Jurkat, Clone E6-1 (cell line): ENCODE measurements around the gene SRSF10.
"Not testable (repeated sequence)": the region's sequence is repeated elsewhere in the genome, so short reads cannot be mapped to it uniquely, and the experiment has no call there.

ENCODE experiments used
- DNase-seq: peaks from one replicate; pipeline ENCODE4 v3.0.0-alpha.2; 2011; ENCODE audit warnings: low read depth, low spot score
- H3K4me3 ChIP-seq: 2 replicates; pipeline ENCODE4 v1.5.1; 2011; ENCODE audit warnings: mild to moderate bottlenecking, low read length, control low read depth, moderate library complexity

The SRSF10 gene

GRCh38 chr1:23960291-23961020, 19.7 kb downstream of the SRSF10 start:
- peak overlapping the region; percentile 76 for H3K4me3 ChIP-seq
- DNase-seq = no peak

DNA sequence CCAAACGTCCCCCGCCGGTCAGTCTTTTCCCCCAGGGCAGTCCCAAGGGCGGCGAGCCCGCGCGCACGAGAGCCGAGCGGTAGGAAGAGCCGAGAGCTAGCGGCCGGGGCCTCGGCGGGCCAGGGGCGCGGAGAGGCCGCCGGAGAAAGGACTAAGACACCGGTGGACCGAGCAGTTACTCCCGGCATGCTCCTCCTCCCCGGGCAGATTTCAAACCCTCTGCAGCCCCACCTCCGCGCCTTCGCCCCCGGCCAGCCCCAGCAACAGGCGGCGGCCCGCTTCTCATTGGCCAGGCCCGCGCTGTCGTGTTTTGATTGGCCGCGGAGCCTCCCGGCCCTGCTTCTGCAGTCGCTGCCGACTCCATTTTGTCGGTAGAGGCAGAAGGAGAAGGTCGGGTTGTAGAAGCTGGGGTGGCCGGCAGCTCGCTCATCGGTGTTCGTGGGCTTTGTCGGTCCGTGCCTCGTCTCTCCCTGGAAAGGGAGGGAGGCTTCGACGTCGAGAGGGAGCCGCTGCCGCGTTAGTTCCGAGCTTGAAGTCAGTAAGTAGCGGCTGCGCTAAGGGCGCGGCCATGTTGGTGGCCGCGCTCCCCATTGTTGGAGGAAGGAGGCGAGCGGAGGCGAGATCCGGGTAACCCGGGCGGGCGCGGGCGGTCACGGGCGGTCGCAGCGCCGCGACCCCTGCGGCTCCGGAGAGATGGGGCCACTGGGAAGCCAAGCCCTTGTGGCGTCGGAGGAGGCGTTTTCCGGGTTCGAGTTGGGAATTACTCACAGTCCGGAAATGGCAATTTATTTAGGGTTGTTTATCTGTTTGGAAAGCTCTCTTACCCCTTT, 20.5 kb downstream of the SRSF10 start, which contains the start of gene PNRC2:
Gene PNRC2 (plus strand): TSS at position 368 of the 830 bp plus-strand sequence. CDS start 1,630 bp downstream, outside the sequence.
- DNase-seq = peak; percentile 93
- peak within 1 kb of the TSS; percentile 76 for H3K4me3 ChIP-seq

DNA sequence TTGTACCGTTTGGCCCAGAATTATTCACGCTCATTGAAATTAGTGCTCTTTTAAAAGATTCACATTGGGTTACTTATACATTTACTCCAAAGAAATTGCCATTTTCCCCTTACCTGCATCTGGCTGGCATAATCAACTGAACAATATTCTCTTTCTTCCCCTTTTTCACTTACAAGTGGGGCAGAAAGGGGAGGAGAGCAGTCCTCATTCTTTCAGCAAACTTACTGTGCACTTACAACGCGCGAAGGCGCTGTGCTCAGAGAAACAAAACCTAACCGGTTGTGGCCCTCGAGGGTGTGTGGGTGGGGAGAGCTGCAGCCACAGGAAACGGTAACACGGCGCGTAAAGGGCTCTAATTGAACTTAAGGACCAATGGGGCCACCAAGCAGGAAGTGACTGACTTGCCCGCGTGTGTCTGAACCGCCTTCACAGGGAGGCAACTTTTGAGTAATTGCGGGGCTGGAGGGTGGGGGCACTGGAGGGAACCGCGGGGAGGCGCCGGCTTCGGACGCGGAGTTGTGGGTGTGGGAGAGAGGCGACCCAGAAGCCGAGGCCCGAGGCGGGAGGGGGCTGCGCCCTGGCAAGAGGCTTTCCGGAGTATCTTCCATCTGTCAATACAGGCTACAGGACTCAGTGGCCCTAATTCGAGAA, 21.2 kb downstream of the SRSF10 start:
- H3K4me3 ChIP-seq = peak overlapping the region; percentile 76
- DNase-seq = peak; percentile 98

DNA sequence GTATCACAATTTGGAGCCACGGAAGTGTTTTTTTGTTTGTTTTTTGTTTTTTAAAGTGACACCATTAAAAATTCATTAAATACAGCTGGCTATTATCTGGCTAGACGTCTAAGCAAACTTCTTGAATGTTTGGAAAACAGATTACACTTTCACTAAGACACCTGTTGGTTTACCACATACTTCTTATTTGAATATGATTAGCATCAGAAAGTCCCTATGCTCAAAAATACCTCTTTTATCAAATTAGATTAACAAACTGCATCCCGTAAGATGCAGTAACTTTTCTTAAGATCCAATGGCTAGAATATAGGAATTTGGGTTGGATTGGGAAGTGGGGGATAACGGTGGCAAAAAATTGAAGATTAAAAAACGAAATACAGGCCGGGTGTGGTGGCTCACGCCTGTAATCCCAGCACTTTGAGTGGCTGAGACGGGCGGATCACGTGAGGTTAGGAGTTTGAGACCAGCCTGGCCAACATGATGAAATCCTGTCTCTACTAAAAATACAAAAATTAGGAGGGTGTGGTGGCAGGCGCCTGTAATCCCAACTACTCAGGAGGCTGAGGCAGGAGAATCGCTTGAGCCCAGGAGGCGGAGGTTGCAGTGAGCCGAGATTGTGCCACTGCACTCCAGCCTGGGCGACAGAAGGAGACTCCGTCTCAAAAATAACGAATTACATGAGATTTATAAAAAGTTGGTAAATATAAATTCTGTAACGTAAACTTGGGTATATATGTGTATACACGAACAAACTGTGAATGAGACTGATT, 21.9 kb downstream of the SRSF10 start:
- DNase-seq = not testable (repeated sequence)
- peak overlapping the region; percentile 76 for H3K4me3 ChIP-seq

GRCh38 chr1:23957096-23957495, 23.0 kb downstream of the SRSF10 start:
- no peak for DNase-seq
- H3K4me3 ChIP-seq = no peak overlapping the region

DNA sequence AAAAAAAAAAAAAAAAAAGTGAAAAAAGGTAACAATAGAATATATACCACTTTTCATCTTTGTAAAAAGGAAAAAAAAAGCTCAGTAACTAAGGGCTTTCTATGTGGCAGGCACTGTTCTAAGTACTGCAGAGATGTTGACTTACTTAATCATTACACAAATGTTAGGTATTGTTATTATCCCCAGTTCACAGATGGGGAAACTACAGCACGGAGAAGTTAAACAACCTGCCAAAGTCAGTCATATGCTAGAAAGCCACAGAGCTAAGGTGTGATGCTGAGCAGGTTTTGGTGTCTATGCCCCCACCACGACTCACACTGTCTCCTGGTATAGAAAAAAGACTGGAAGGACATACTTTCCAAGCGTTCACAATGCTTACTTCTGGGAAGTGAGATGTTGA, 27.1 kb downstream of the SRSF10 start:
- no peak for DNase-seq
- no peak overlapping the region for H3K4me3 ChIP-seq

DNA sequence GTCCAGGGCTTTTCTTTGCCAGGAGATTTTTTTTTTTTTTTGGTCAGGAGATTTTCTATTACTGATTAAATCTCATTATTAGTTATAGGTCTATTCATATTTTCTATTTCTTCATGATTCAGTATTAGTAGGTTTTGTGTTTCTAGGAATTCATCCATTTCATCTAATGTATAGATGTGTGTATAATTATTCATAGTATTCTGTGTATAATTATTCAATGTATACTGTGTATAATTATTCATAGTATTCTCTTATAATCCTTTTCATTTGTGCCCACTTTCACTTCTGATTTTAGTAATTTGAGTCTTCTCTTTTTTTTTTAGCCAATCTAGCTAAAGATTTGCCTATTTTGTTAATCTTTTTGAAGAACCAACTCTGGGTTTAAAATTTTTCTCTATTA, 32.8 kb downstream of the SRSF10 start:
- no peak for DNase-seq
- no peak overlapping the region for H3K4me3 ChIP-seq

- no peak overlapping the region for H3K4me3 ChIP-seq
- DNase-seq = no peak
Observed at GRCh38 chr1:23936481-23937176, 43.5 kb downstream of the SRSF10 start.

- H3K4me3 ChIP-seq = no peak overlapping the region
- no peak for DNase-seq
Observed at GRCh38 chr1:23931491-23931880, 48.6 kb downstream of the SRSF10 start.

DNA sequence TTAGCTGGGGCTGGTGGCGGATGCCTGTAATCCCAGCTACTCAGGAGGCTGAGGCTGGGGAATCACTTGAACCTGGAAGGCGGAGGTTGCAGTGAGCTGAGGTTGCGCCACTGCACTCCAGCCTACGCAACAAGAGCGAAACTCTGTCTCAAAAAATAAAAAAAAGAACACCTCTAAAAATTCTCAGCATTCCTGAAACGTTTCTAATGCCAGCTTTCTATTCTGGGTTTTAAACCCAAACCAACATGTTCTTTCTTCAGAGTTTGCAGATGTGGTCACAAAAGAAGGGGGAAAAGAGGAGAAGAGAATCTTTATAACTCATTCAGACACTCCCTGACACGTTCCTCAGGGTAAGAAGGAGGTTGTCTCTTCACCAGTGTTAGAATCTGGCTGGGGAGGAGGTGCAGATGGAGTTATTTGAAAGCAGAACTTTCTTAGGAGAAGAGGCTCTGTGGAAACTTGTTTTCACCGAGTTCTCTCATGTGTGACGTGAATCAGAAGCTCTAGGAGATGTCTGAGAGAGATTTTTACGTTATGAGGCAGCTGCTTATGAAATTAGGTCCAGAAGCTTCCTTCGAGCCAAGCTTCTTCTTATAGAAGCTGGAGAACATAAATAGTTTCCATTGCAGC, 49.2 kb downstream of the SRSF10 start:
- no peak overlapping the region for H3K4me3 ChIP-seq
- DNase-seq = no peak

GRCh38 chr1:23930270-23930669, 49.9 kb downstream of the SRSF10 start:
- DNase-seq = no peak

DNA sequence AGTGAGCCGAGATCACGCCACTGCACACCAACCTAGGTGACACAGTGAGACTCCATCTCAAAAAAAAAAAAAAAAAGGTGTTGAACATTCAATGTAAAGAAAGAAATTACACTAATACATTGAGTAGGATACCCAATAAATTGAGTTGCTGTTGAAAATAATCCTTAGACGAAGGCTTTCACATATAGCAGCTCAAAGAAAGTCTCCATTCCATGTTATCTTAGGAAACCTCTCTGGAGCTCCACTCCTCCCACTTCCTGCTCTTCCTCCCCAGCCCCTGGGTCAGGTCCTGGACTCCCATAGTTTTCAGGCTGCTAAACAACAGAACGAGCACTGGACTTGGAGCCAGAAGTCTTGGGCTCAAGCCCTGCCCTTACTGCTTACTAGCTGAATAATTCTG, 51.3 kb downstream of the SRSF10 start:
- no peak overlapping the region for H3K4me3 ChIP-seq
- no peak for DNase-seq

More at GRCh38 chr1:23930270-23930669, 49.9 kb downstream of the SRSF10 start:
- H3K4me3 ChIP-seq = no peak overlapping the region

GRCh38 chr1:23927097-23927496, 53.0 kb downstream of the SRSF10 start:
- no peak for DNase-seq
- no peak overlapping the region for H3K4me3 ChIP-seq

GRCh38 chr1:23925279-23925678, 54.8 kb downstream of the SRSF10 start:
- no peak overlapping the region for H3K4me3 ChIP-seq
- DNase-seq = no peak

- H3K4me3 ChIP-seq = no peak overlapping the region
- DNase-seq = no peak
Observed at GRCh38 chr1:23924601-23925000, 55.5 kb downstream of the SRSF10 start.

DNA sequence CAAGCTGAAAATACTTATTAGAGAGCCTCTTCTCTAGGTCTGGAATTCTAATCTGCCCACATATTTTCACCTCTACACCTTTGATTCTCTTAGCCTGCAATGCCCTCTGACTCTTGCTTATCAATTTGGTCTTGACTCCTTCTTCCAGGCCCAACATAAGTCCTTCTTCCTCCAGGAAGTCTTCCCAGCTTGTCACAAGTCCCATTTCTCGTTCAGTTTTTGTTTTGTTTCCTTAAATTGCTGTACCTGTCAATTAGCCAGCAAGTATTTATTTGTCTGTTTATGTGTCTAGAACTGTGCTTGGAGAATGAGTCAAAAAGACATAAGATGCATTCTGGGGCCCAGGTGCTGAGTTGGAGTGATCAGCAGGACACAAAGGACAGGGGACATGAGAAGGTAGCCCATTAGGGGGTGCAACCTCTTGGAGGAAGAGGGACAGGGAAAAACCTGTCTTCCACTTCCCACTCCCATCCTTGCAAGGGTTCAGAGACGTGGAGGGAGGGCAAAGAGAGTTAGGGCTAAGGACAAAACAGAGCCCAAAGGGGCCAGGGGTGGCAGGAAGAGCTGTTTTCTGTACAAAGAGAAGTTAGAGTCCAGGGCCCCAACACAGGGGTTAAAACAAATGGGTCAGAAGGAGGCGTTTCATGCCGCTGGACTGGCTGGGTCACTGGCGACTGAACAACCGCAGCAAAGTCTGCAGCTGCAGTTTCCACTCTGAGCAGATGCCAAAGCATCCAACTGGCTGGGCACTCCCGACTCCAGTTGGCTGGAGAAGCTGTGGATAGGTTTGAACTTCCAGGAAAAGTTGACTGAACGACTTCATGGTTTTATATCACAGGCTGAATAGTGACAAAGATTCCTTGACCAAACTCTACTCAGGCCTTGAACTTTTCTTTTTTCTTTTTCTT, 56.3 kb downstream of the SRSF10 start:
- DNase-seq = no peak
- H3K4me3 ChIP-seq = no peak overlapping the region

GRCh38 chr1:23922321-23922943, 57.7 kb downstream of the SRSF10 start:
- H3K4me3 ChIP-seq = no peak overlapping the region
- no peak for DNase-seq
